Measurements from ENCODE around the gene ROCK2. TPM values are rescaled to one million over a fixed set of nuclear protein-coding genes. Genes with fewer than 3 reads are reported as not detected.
A peak's percentile ranks its signal among the peaks of the same experiment; 100 is the strongest.

Gene ROCK2
- total and polyA plus RNA-seq, 4 donors = 5.3 to 31.0 (median 12.2) TPM

DNA sequence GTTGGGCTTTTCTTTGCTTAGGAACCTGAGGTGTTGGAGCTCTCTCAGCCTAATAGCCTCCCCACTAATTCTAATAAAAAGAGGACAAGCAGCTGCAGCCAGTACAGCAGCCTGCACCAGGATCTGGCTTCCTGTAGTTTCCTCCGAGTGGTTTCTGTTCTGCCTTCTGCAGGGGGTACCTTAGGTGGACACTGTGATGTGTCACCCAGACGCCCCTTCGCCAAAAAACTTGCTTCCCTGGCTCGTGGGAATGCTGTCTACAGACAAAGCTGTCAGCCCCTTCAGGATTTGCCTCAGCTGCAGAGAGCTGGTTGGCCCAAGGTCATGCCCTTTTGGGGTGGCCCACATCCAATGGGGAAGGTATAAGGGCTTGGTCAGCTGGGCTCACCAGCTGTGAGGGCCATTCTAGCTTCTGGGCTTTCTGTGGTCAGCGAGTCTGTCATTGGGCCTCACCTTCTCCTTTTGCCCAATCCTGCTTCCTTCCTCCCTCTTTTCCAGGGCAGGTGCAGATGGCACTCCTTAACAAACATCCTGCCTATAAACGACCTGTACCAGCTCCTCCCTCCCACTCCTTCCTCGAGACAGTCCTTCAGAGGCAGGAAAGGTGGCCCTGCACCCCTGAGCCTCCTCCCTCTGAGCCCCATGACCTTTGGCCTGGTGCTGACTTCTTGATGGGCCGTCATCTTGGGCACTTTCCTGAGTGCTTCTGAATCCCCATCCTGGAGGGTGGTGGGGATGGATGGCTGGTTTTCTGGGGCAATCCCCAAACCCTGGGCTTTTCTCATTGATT, 44.0 kb upstream of the ROCK2 start:
- Histone ChIP-seq H3K9me3 (ENCODE audit: control insufficient read depth in 4 of 4, low read length in 3 of 4) (no peaks in the 10 kb centered on the region), H3K27ac (ENCODE audit: low read depth in 1 of 2, low read length in 2 of 2) (peak overlapping the region; percentile 59 to 88), H3K4me3 (ENCODE audit: low read depth in 1 of 3, low read length in 3 of 3) (peak overlapping the region in 1 of 3 donors; percentile 20), H3K36me3 (ENCODE audit: control insufficient read depth in 4 of 4, insufficient read depth in 3 of 4, low read depth in 1 of 4, low read length in 3 of 4) (no peaks in the 10 kb centered on the region), H3K27me3 (ENCODE audit: control insufficient read depth in 4 of 4, insufficient read depth in 4 of 4, low read length in 3 of 4) (no peaks in the 10 kb centered on the region), H3K4me1 (ENCODE audit: control insufficient read depth in 4 of 4, insufficient read depth in 4 of 4, low read length in 3 of 4) (peaks cover 22 to 40% (median 36%) of the 10 kb centered on the region in 4 donors), H3K9ac (ENCODE audit: low read depth in 1 of 2, low read length in 2 of 2) (no peak overlapping the region)
- WGBS = 57% methylated on average over 8 of the region's 8 CpGs
- DNase-seq (ENCODE audit: low spot score) = no peak
- TF ChIP-seq YY1 (IDR thresholded peaks at IDR 0.05) (no peak), JUND (IDR thresholded peaks at IDR 0.05) (no peak), NR2F2 (IDR thresholded peaks at IDR 0.05) (no peak), RAD21 (IDR thresholded peaks at IDR 0.05) (no peak), RXRA (IDR thresholded peaks at IDR 0.05) (no peak), EGR1 (IDR thresholded peaks at IDR 0.05; ENCODE audit: low read depth in 2 of 2) (no peak), FOXA1 (IDR thresholded peaks at IDR 0.05) (no peak), HNF4A (conservative IDR thresholded peaks at IDR 0.05) (no peak), FOXA2 (IDR thresholded peaks at IDR 0.05) (no peak)

DNA sequence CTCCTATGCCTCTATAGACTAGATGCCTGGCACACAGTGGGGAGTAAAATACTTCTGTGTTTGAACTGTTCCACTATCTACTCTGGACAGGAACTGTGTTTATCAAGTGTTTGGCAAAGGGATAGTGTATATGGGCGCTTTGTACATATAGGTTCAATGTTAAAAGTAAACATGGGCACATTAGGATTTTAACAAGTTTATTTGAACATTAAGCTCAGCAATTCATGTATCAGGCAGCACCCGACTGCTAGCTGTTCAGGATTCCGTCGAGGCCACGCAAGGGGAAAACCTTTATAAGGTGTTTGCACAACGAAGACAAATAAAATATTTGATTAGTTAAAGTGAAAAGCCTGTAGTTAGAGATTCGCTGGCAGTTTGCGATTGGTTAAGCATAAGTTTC, 43.4 kb upstream of the ROCK2 start:
- Histone ChIP-seq H3K9ac (ENCODE audit: low read depth in 1 of 2, low read length in 2 of 2) (peak overlapping the region in 1 of 2 donors; percentile 55), H3K4me1 (ENCODE audit: control insufficient read depth in 4 of 4, insufficient read depth in 4 of 4, low read length in 3 of 4) (peaks cover 22 to 40% (median 36%) of the 10 kb centered on the region in 4 donors)
- DNase-seq (ENCODE audit: low spot score) = no peak

More for the DNA sequence above, 43.4 kb upstream of the ROCK2 start:
- no peaks in the 10 kb centered on the region for H3K36me3 ChIP-seq (ENCODE audit: control insufficient read depth in 4 of 4, insufficient read depth in 3 of 4, low read depth in 1 of 4, low read length in 3 of 4)
- H3K27ac ChIP-seq (ENCODE audit: low read depth in 1 of 2, low read length in 2 of 2) = peak overlapping the region; percentile 59 to 88
- H3K4me3 ChIP-seq (ENCODE audit: low read depth in 1 of 3, low read length in 3 of 3) = no peak overlapping the region
- WGBS = 31% methylated on average over 8 of the region's 8 CpGs
- TF ChIP-seq, protein P1, sequence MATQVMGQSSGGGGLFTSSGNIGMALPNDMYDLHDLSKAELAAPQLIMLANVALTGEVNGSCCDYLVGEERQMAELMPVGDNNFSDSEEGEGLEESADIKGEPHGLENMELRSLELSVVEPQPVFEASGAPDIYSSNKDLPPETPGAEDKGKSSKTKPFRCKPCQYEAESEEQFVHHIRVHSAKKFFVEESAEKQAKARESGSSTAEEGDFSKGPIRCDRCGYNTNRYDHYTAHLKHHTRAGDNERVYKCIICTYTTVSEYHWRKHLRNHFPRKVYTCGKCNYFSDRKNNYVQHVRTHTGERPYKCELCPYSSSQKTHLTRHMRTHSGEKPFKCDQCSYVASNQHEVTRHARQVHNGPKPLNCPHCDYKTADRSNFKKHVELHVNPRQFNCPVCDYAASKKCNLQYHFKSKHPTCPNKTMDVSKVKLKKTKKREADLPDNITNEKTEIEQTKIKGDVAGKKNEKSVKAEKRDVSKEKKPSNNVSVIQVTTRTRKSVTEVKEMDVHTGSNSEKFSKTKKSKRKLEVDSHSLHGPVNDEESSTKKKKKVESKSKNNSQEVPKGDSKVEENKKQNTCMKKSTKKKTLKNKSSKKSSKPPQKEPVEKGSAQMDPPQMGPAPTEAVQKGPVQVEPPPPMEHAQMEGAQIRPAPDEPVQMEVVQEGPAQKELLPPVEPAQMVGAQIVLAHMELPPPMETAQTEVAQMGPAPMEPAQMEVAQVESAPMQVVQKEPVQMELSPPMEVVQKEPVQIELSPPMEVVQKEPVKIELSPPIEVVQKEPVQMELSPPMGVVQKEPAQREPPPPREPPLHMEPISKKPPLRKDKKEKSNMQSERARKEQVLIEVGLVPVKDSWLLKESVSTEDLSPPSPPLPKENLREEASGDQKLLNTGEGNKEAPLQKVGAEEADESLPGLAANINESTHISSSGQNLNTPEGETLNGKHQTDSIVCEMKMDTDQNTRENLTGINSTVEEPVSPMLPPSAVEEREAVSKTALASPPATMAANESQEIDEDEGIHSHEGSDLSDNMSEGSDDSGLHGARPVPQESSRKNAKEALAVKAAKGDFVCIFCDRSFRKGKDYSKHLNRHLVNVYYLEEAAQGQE (IDR thresholded peaks at IDR 0.05) = peak; percentile 66
- TF ChIP-seq JUND (IDR thresholded peaks at IDR 0.05) = peak in 1 of 2 donors; percentile 32
- peak; percentile 65 for TF ChIP-seq SP1 (IDR thresholded peaks at IDR 0.05)
- peak in 1 of 2 donors; percentile 66 for TF ChIP-seq RXRA (IDR thresholded peaks at IDR 0.05)
- peak; percentile 69 for TF ChIP-seq MAX (IDR thresholded peaks at IDR 0.05)
- no peak for TF ChIP-seq ATF3 (IDR thresholded peaks at IDR 0.05)
- TF ChIP-seq HNF4G (IDR thresholded peaks at IDR 0.05) = no peak
- TF ChIP-seq EGR1 (IDR thresholded peaks at IDR 0.05; ENCODE audit: low read depth in 2 of 2) = no peak
- TF ChIP-seq RAD21 (IDR thresholded peaks at IDR 0.05) = peak in 1 of 2 donors; percentile 45
- TF ChIP-seq FOXA1 (IDR thresholded peaks at IDR 0.05) = no peak
- TF ChIP-seq FOXA2 (IDR thresholded peaks at IDR 0.05) = peak; percentile 32
- TF ChIP-seq NR2F2 (IDR thresholded peaks at IDR 0.05) = no peak
- TF ChIP-seq CTCF (IDR thresholded peaks at IDR 0.05; ENCODE audit: low read depth, low read length, missing input control) = no peak
- TF ChIP-seq GABPA (IDR thresholded peaks at IDR 0.05 in 1 of 2, conservative IDR thresholded peaks at IDR 0.05 in 1 of 2) = no peak
- TF ChIP-seq TAF1 (conservative IDR thresholded peaks at IDR 0.05) = peak; percentile 23
- no peak for TF ChIP-seq YY1 (IDR thresholded peaks at IDR 0.05)
- TF ChIP-seq HNF4A (conservative IDR thresholded peaks at IDR 0.05) = peak; percentile 37 to 53
- TF ChIP-seq ZBTB33 (IDR thresholded peaks at IDR 0.05) = no peak
- no peaks in the 10 kb centered on the region for H3K27me3 ChIP-seq (ENCODE audit: control insufficient read depth in 4 of 4, insufficient read depth in 4 of 4, low read length in 3 of 4)
- no peaks in the 10 kb centered on the region for H3K9me3 ChIP-seq (ENCODE audit: control insufficient read depth in 4 of 4, low read length in 3 of 4)
